Measurements from ENCODE around the gene GORASP2. TPM values are rescaled to one million over a fixed set of nuclear protein-coding genes. Genes with fewer than 3 reads are reported as not detected.

The GORASP2 gene
- total and polyA plus RNA-seq, 2 of the 4 experiments (the other 2 are of a cell fraction): 53.1 to 156 TPM

GRCh38 chr2:170953941-170954340 lies 24.9 kb downstream of the GORASP2 start:
- CTCF ChIA-PET: no interaction called here
- Histone ChIP-seq H2BK15ac (ENCODE audit: low read depth, low read length) (no peak overlapping the region), H3K56ac (ENCODE audit: extremely low read depth, insufficient read depth, low read length) (no peak overlapping the region), H3K4me2 (ENCODE audit: low read depth, low read length) (no peak overlapping the region), H2BK20ac (ENCODE audit: low read depth, low read length) (no peak overlapping the region), H2AFZ (replicated peaks; ENCODE audit: low read length, poor library complexity) (no peak overlapping the region), H2BK120ac (ENCODE audit: low read depth, low read length) (no peak overlapping the region), H3K9ac (ENCODE audit: low read depth, low read length) (no peak overlapping the region), H2AK5ac (ENCODE audit: low read depth, low read length) (no peak overlapping the region), H2BK5ac (ENCODE audit: low read depth, low read length, poor library complexity, severe bottlenecking) (no peak overlapping the region), H3K4me1 (ENCODE audit: control insufficient read depth, insufficient read depth, low read length) (0 out of 2 replicates have a peak, but pooled peaks cover 2% of the 10 kb centered on the region), H3K14ac (replicated peaks; ENCODE audit: low read depth, low read length) (no peak overlapping the region), H3K9me1 (ENCODE audit: insufficient read depth, low read length) (peaks cover 8% of the 10 kb centered on the region), H3K27me3 (ENCODE audit: control insufficient read depth, insufficient read depth, low read length) (no peaks in the 10 kb centered on the region), H2AK9ac (replicated peaks; ENCODE audit: low read depth, low read length, poor library complexity) (no peak overlapping the region), H3K4ac (ENCODE audit: low read depth, low read length) (no peak overlapping the region), H3K23ac (ENCODE audit: low read depth, low read length) (no peak overlapping the region), H4K5ac (ENCODE audit: low read depth, low read length) (no peak overlapping the region), H4K91ac (ENCODE audit: insufficient read depth, low read depth, low read length) (no peak overlapping the region), H3K18ac (ENCODE audit: low read depth, low read length) (no peak overlapping the region), H3K27ac (ENCODE audit: insufficient read depth, low read length) (no peak overlapping the region), H4K20me1 (ENCODE audit: insufficient read depth, low read length) (peaks cover 16% of the 10 kb centered on the region), H3K79me1 (ENCODE audit: low read depth in 1 of 2, low read length in 2 of 2) (peaks cover 42 to 43% of the 10 kb centered on the region in 2 experiments), H3K9me3 (ENCODE audit: control insufficient read depth, insufficient read depth, low read length) (no peaks in the 10 kb centered on the region), H3K4me3 (ENCODE audit: insufficient read depth, low read depth, low read length) (no peak overlapping the region), H4K8ac (ENCODE audit: low read depth in 2 of 2, low read length in 2 of 2) (no peak overlapping the region), H3K36me3 (ENCODE audit: control insufficient read depth, insufficient read depth, low read length) (peaks cover 56% of the 10 kb centered on the region)
- dilution Hi-C loops (cut with HindIII; ENCODE audit: low sequenced_read_pairs, unreplicated experiment): no loop called here
- intact Hi-C loops (cut with micrococcal nuclease): no loop called here
- ATAC-seq (ENCODE audit: low read depth) (peak; percentile 21; the same call in 1 of the 2 replicates), DNase-seq (peak; percentile 60)
- 61% methylated on average over 3 of the region's 4 CpGs; no CpG with 5 or more reads in 1 of the 2 experiments for WGBS, 2 experiments (ENCODE audit: extremely low coverage in 2 of 2, insufficient read length in 1 of 2)
- no TSS peak for BruUV-seq (replicated peaks)
- POLR2A ChIA-PET (ENCODE audit: unreplicated experiment): interaction anchor here (0.6 kb wide), 1 partner anchor 9 kb away, joined by 3 read pairs; no protein-coding TSS in a partner anchor
- TF ChIP-seq ELK1 (IDR thresholded peaks at IDR 0.05; ENCODE audit: borderline replicate concordance, low read depth, low read length): no peak
- TF ChIP-seq FOS (IDR thresholded peaks at IDR 0.05; ENCODE audit: low read depth, low read length): no peak
- TF ChIP-seq POLR2A (IDR thresholded peaks at IDR 0.05; ENCODE audit: low read depth, low read length): no peak
- TF ChIP-seq RCOR1 (IDR thresholded peaks at IDR 0.05; ENCODE audit: insufficient replicate concordance, low read length): no peak
- TF ChIP-seq RAD21 (IDR thresholded peaks at IDR 0.05; ENCODE audit: low read length): no peak
- no peak for TF ChIP-seq MAFK (IDR thresholded peaks at IDR 0.05; ENCODE audit: low read depth, low read length)
- TF ChIP-seq MXI1 (IDR thresholded peaks at IDR 0.05; ENCODE audit: borderline replicate concordance, low read depth, low read length): no peak
- in situ Hi-C loops (cut with MboI; ENCODE audit: low sequenced_read_pairs): no loop called here
